B cell (primary cell): ENCODE results near the gene SYT14. TPM values are rescaled to one million over a fixed set of nuclear protein-coding genes. Genes with fewer than 3 reads are reported as not detected.

Source experiments
- ATAC-seq: fragments of 200-7000 bp; cut with Tn5 transposase; one replicate; pipeline ENCODE4 v1.10.0; 2021; ENCODE audit warnings: low read depth, mild to moderate bottlenecking, moderate number of reproducible peaks, moderate library complexity
- CTCF ChIA-PET: fragments of 350-600 bp; sonication (Branson Sonifier 250); formaldehyde crosslinking; loops from one replicate; lab custom pipeline; 2021; ENCODE audit warnings: antibody characterized with exemption, inconsistent platforms; lab: Charles Lee
- POLR2A ChIA-PET: fragments of 350-600 bp; sonication (Branson Sonifier 250); formaldehyde crosslinking; loops from one replicate; lab custom pipeline; 2021; ENCODE audit warnings: antibody characterized with exemption; lab: Charles Lee
- DNase-seq: peaks from one replicate; pipeline ENCODE4 v3.0.0; 2013
- H2AFZ ChIP-seq: 2 replicates; pipeline ENCODE4 v1.6.1; 2012; ENCODE audit warnings: mild to moderate bottlenecking, low read depth, low read length; ENCODE audit not compliant: insufficient read depth, poor library complexity, severe bottlenecking
- H3K27ac ChIP-seq, 2 donors: 1 replicate in 1 of 2; 2 replicates in 1 of 2; pipeline ENCODE4 v1.5.1; 2012 to 2013; ENCODE audit warnings: low read length in 2 of 2, mild to moderate bottlenecking in 2 of 2, moderate library complexity in 1 of 2
- H3K27me3 ChIP-seq, 4 experiments: fragments of 200-600 bp in 1 of 4; sonication (generic) in 1 of 4; replicated peaks in 1 of 4; 1 replicate in 2 of 4; 2 replicates in 2 of 4; pipeline versions ENCODE4 v1.6.1 to v1.7.0; 2013 to 2016; ENCODE audit warnings: low read length in 3 of 4, mild to moderate bottlenecking in 2 of 4, mixed read lengths in 1 of 4, moderate library complexity in 1 of 4; ENCODE audit not compliant: insufficient read depth in 4 of 4, control insufficient read depth in 3 of 4; ENCODE audit errors: control extremely low read depth in 1 of 4
- H3K36me3 ChIP-seq, 2 experiments: replicated peaks in 1 of 2; 1 replicate in 1 of 2; 2 replicates in 1 of 2; pipeline versions ENCODE4 v1.6.1 to v1.7.1; 2013; ENCODE audit warnings: low read length in 1 of 2; ENCODE audit not compliant: insufficient read depth in 2 of 2, control insufficient read depth in 1 of 2; ENCODE audit errors: control extremely low read depth in 1 of 2, extremely low read depth in 1 of 2
- H3K4me1 ChIP-seq, 2 donors: fragments of 200-600 bp in 1 of 2; sonication (generic) in 1 of 2; 1 replicate in 1 of 2; 2 replicates in 1 of 2; pipeline versions ENCODE4 v1.5.1 to v1.6.1; 2013 to 2017; ENCODE audit warnings: low read length in 2 of 2; ENCODE audit not compliant: control insufficient read depth in 2 of 2, insufficient read depth in 2 of 2
- H3K4me2 ChIP-seq: replicated peaks from 2 replicates; pipeline ENCODE3; 2012; ENCODE audit warnings: mild to moderate bottlenecking, low read depth, low read length; ENCODE audit not compliant: poor library complexity, severe bottlenecking
- H3K4me3 ChIP-seq, 5 experiments: fragments of 200-600 bp in 1 of 5; sonication (generic) in 1 of 5; 1 replicate in 3 of 5; 2 replicates in 2 of 5; pipeline versions ENCODE4 v1.5.1 to v1.7.0; 2011 to 2016; ENCODE audit warnings: low read length in 4 of 5, mild to moderate bottlenecking in 4 of 5, low read depth in 2 of 5, control low read depth in 1 of 5, moderate library complexity in 1 of 5; ENCODE audit not compliant: insufficient read depth in 1 of 5; ENCODE audit errors: control extremely low read depth in 1 of 5, extremely low read depth in 1 of 5
- H3K79me2 ChIP-seq: fragments of 200-600 bp; sonication (generic); one replicate; pipeline ENCODE4 v1.6.0; 2016; ENCODE audit warnings: low read length; ENCODE audit not compliant: control insufficient read depth, insufficient read depth
- H3K9ac ChIP-seq: fragments of 200-600 bp; sonication (generic); 2 replicates; pipeline ENCODE4 v1.6.1; 2017; ENCODE audit warnings: mild to moderate bottlenecking, low read length, moderate library complexity
- H3K9me3 ChIP-seq, 3 donors: one replicate each; pipeline versions ENCODE4 v1.6.1 to v1.7.1; 2013; ENCODE audit warnings: low read length in 2 of 3; ENCODE audit not compliant: control insufficient read depth in 2 of 3, insufficient read depth in 1 of 3; ENCODE audit errors: control extremely low read depth in 1 of 3
- H4K20me1 ChIP-seq: 2 replicates; pipeline ENCODE4 v1.6.0; 2012; ENCODE audit warnings: mild to moderate bottlenecking, low read length; ENCODE audit not compliant: insufficient read depth, control insufficient read depth, poor library complexity, severe bottlenecking
- H3K27ac Mint-ChIP-seq: one replicate; pipeline ENCODE4 v1.8.0; 2021; ENCODE audit warnings: mixed read lengths
- H3K27me3 Mint-ChIP-seq: one replicate; pipeline ENCODE4 v1.8.0; 2021; ENCODE audit warnings: mixed read lengths
- H3K4me1 Mint-ChIP-seq: one replicate; pipeline ENCODE4 v1.8.0; 2021; ENCODE audit warnings: mixed read lengths
- H3K4me3 Mint-ChIP-seq: one replicate; pipeline ENCODE4 v1.8.0; 2021; ENCODE audit warnings: mixed read lengths
- H3K9me3 Mint-ChIP-seq: one replicate; pipeline ENCODE4 v1.8.0; 2022; ENCODE audit warnings: mixed read lengths; ENCODE audit not compliant: insufficient read depth
- CTCF ChIP-seq: fragments of 200-600 bp; IDR thresholded peaks from one replicate; pipeline ENCODE4 v1.8.0; 2022; ENCODE audit warnings: antibody characterized with exemption, mild to moderate bottlenecking
- EZH2 ChIP-seq: IDR thresholded peaks from 2 replicates; pipeline ENCODE4 v1.6.1; 2012; ENCODE audit warnings: borderline replicate concordance, low read depth, mild to moderate bottlenecking, moderate library complexity, low read length; ENCODE audit not compliant: insufficient read depth, poor library complexity, severe bottlenecking
- WGBS: methylation state at CpG from one replicate; pipeline ENCODE4 v1.1.5; 2013; ENCODE audit warnings: missing lambda C conversion rate; ENCODE audit not compliant: insufficient coverage; 5-methylcytosine and 5-hydroxymethylcytosine counted together
- intact Hi-C: fragments of 100-400 bp; cut with micrococcal nuclease; formaldehyde crosslinking; loops from one replicate; pipeline ENCODE4 v1.10.0; 2022
- polyA plus RNA-seq: library from polyadenylated mRNA; depleted of rRNA; stranded (reverse); fragments of >200 nt; gene quantifications from 2 replicates; pipeline ENCODE4 v1.2.3, GENCODE V29; 2012
- total RNA-seq, 2 donors: library from RNA; stranded (reverse); fragments of 120-200 nt in 1 of 2; gene quantifications; 1 replicate in 1 of 2; 2 replicates in 1 of 2; pipeline versions ENCODE4 v1.2.3 to v1.2.4, GENCODE V29; 2013 to 2022

The SYT14 gene
- total and polyA plus RNA-seq, 2 donors (not counting 1 experiment from before 2014, with no cell fraction given), result not detected

GRCh38 chr1:210218047-210218446 is 280.0 kb downstream of the SYT14 start:
- WGBS, result 100% methylated on average over 1 of the region's 4 CpGs
- H3K27ac Mint-ChIP-seq, result no peak overlapping the region
- H3K9ac ChIP-seq, result no peak overlapping the region
- no peaks in the 10 kb centered on the region for H3K4me1 Mint-ChIP-seq
- ATAC-seq (no peak), DNase-seq (no peak)
- POLR2A ChIA-PET, result no interaction called here
- no peaks in the 10 kb centered on the region for H3K9me3 ChIP-seq
- TF ChIP-seq CTCF, result no peak
- no peak for TF ChIP-seq EZH2
- no peaks in the 10 kb centered on the region for H3K4me1 ChIP-seq
- no peaks in the 10 kb centered on the region for H3K9me3 Mint-ChIP-seq
- no peak overlapping the region for H3K4me3 ChIP-seq
- no peak overlapping the region for H2AFZ ChIP-seq
- H3K27me3 Mint-ChIP-seq, result peaks cover 38% of the 10 kb centered on the region
- no peak overlapping the region for H3K27ac ChIP-seq
- no peaks in the 10 kb centered on the region for H4K20me1 ChIP-seq
- H3K36me3 ChIP-seq, result no peaks in the 10 kb centered on the region
- no peaks in the 10 kb centered on the region for H3K79me2 ChIP-seq
- H3K27me3 ChIP-seq, result peaks cover 0 to 4% (median under 1%) of the 10 kb centered on the region in 4 experiments
- intact Hi-C loops, result no loop called here
- no peak overlapping the region for H3K4me2 ChIP-seq
- H3K4me3 Mint-ChIP-seq, result no peak overlapping the region
- CTCF ChIA-PET, result no interaction called here

Other genes starting within 250 kb of the SYT14 start
- gene HSD11B1, start 233.4 kb upstream of the SYT14 start, total RNA-seq, result not detected in 2 replicates
- not detected in 2 replicates for gene HSD11B1, start 233.4 kb upstream of the SYT14 start, polyA plus RNA-seq
- gene TRAF3IP3, start 182.2 kb upstream of the SYT14 start, total RNA-seq, result 257 and 262 TPM in 2 replicates
- 344 and 422 TPM in 2 replicates for gene TRAF3IP3, start 182.2 kb upstream of the SYT14 start, polyA plus RNA-seq
- 3.4 and 4.1 TPM in 2 replicates for gene C1orf74, start 153.7 kb upstream of the SYT14 start, total RNA-seq
- gene C1orf74, start 153.7 kb upstream of the SYT14 start, polyA plus RNA-seq, result 0.49 and 0.76 TPM in 2 replicates
- 0.95 and 1.1 TPM in 2 replicates for gene IRF6, start 132.1 kb upstream of the SYT14 start, total RNA-seq
- 0.18 and 0.46 TPM in 2 replicates for gene IRF6, start 132.1 kb upstream of the SYT14 start, polyA plus RNA-seq
- 16.6 and 17.1 TPM in 2 replicates for gene UTP25, start 110.2 kb upstream of the SYT14 start, total RNA-seq
- gene UTP25, start 110.2 kb upstream of the SYT14 start, polyA plus RNA-seq, result 4.7 and 6.2 TPM in 2 replicates